Stimulated activated CD8-positive, alpha-beta memory T cell treated with anti-CD3 and anti-CD28 coated beads, Interleukin-4, amount 100 ng/mL, for 1 hour (primary cell): ENCODE results near the gene TSKU.

Experiments used
- DNase-seq, 2 donors: peaks; one replicate each; pipeline ENCODE4 v3.0.0-alpha.2; 2020; ENCODE audit warnings: low read depth in 2 of 2, low spot score in 1 of 2

The TSKU gene

DNA sequence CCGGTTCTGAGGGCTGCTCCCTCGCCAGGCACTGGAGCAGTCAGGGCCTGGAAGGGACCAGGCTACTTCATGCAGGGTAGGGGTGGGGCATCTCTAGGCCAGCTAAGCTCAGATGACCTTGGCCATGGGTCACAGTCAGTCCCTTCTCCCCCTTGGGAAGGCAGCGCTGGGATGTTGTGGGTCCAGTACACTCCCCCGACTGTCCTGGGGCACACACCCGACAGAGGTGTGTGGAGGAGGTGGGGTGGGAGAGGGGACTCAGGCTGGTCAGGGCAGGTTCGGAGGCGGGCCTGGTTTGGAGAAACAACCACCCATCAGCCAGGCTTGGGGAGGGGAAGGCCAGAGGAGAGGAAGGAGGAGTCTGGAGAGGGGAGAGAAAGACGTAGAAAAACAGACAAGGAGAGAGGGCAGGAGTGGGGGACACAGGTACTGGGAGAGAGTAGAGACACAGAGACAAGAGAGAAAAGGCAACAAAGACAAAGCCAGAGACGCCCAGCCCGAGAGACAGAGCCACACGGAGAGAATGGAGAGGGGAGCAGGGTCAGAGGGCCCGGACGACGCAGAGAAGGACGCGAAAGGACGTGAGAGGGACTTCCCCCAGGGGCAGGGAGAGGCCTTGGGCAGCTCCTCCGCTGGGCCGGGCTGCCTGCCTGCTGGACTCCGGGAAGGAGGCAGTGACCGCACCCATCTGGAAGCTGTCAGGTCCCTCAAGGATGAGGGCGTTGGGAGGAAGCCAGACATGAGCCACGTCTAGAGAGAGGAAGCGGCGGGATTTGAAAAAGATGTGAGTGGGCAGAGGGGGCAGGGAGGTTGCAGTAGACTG, 30.6 kb upstream of the TSKU start:
- DNase-seq: no peak

GRCh38 chr11:76753449-76753848, 29.7 kb upstream of the TSKU start:
- no peak for DNase-seq

DNA sequence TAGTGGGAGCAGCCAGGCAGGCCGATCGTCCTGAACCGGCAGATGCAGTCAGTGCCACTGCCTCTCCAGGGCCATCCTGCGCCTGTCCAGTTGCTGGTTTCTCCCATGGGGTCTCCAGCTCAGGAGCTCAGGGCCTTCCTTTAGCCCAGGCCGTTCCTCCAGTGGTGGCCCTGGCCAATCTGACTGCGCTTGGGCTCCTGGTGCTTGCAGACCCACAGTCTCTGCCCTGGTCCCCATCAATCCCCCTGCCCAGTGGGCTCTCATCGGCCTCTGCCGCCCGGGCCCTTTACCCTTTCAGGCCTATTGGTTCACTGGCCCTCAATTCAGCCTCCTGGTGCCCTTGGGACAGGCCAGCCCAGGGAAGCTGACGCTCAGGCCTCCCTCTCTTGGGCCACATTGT, 29.2 kb upstream of the TSKU start:
- DNase-seq: no peak

- no peak for DNase-seq
These were observed 26.8 kb upstream of the TSKU start for GRCh38 chr11:76756341-76756741.

GRCh38 chr11:76758311-76758710, 24.8 kb upstream of the TSKU start:
- no peak for DNase-seq

DNA sequence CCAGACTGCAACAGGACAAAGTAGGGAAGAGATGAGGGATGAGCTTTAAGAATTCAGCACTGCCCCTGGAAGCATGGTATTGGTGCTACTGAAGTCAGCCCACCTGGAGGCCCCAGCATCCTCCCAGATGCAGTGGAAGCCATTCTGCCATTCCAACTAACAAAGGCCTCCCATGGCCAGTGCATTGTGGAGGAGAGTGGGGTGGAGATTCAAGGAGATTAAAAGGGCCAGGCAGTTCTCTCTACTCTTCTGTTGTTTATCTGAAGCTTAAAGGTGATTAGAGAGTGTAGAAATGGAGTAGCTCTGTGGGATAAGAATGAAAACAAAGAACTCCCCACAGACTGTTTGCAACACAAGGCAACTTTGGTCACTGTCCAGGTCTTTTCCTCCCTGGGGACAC, 24.1 kb upstream of the TSKU start:
- no peak for DNase-seq

- DNase-seq: no peak
These were observed 23.6 kb upstream of the TSKU start for GRCh38 chr11:76759517-76759916.

GRCh38 chr11:76760236-76760635, 22.9 kb upstream of the TSKU start:
- DNase-seq: no peak

DNA sequence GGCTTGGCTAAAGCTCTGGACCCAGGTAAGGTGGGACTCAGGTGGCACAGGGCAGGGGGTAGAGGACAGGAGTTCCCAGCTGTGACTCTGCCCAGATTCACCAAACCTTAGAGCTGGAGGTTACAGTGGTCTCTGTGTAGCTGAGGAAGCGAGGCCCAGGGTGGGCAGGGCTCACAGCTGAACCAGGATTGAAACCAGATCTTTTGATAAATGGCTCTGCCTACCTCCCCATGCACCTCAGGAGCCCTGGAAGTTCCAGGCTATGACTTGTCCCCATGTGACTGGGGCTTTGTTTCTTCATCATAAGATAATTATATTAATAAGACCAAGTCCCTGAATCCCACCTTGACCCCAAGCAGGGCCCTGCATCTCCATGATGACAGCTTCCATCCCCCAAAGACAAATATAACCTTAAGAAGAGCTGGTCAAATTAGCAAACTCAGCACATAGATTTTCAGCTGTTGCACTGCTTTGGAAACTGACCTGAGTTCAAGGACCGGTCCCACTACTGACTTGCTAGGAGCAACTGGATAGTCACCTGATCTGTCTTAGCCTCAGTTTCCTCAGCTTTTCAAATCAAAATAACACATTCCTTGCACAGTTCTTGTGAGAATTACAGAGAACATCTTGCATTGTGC, 21.3 kb upstream of the TSKU start:
- DNase-seq: no peak

- no peak for DNase-seq
These were observed 20.8 kb upstream of the TSKU start for GRCh38 chr11:76762356-76762752.

DNA sequence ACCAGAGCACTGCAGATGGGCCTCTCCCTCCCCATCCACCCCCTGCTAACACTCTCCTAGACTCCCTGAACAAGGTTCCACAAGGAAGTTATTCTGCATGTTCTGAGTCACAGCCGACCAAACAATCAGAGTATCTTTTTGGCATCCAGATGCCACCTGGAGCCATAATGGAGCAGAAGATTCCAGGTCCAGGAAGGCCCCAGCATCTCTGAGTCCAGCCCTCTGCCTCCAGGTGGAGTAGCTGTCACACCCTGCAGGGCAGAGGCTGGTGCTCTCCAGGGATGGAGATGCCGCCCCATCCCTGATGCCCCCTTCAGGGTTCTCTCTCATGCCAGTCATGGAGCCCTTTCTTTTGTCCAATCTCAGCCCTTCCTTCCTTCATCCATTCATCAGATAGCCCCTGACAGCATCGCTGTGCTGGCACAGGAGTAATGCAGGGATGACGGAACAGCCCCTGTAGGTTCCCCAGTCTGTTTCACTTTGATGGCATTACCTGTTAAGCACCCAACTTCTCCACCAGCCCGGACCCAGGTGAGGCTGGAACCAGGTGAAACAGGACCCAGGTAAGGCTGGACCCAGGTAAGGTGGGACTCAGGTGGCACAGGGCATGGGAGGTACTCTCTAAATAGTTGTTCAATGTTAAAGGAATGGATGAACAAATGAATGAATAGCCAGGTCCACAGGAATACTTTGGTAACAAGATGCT, 20.1 kb upstream of the TSKU start:
- DNase-seq: no peak

DNA sequence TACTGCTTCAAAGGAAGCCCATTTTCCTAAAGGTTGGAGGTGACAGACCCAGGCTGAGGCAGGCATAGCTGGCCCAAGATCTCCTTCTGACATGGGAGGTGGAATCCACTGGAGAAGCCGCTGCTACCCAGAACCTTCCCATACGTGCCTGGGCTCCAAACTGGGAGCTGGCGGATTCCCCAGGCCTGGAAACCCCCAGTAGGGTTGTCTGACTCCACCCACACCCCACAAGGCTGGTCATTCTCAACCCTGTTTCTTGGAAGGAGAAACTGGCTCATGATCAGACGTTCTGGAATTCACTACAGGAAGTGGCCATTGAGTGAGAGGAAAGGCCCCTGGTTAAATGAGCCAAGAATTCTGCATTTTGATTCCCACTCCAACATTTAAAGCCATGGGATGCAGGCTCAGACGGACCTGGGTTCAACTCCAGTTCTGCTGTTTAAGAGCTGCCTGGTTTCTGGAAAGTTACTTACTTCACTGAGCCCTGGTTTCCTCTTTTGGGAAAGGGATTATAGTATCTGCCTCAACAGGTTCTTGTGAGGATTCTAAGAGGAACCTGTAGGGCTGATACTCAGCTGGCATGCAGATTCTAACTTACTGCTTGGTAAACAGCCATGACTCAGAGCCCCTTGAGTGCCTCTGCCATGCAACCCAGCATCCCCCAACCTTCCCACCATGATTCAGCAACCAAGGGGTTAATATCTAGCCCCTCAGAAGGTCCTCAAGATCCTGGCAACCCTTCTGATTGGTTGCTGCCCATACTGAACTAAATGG, 19.4 kb upstream of the TSKU start:
- no peak for DNase-seq

DNA sequence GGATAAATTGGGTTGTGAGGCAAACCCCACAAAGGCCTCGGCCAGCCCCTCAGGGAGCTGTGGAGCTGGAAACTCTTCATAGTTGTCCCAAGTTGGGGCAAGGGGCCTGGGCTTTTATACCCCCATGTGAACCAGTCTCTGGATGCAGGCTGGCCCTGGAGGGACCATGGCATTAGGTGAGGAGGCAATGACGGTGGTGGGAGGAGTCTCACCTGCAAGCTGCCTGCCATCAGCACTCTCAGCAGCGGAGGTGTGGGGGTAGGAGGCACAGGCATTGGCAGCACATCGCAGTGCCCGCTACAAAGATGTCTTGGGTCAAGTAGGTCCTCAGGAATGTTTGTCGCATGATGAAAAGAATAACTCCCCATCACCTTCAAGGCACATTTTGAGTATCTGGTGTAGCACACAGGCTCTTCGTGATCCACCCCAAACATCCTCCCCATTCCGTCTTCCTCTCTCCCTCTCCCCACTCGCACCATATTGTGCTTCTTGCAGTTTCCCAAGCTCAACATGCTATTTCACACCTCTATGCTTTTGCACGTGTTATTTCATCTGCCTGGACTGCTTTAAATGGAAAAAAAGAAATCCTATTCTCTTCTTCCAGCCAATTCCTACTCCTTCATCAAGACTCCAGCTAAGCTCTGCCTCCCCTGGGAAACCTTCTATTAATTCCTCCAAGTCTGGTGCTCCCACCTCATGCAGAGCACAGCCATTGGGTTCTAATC, 18.1 kb upstream of the TSKU start:
- no peak for DNase-seq

- DNase-seq: no peak
These were observed 17.2 kb upstream of the TSKU start for GRCh38 chr11:76765863-76766350.

GRCh38 chr11:76766521-76766920, 16.6 kb upstream of the TSKU start:
- no peak for DNase-seq

DNA sequence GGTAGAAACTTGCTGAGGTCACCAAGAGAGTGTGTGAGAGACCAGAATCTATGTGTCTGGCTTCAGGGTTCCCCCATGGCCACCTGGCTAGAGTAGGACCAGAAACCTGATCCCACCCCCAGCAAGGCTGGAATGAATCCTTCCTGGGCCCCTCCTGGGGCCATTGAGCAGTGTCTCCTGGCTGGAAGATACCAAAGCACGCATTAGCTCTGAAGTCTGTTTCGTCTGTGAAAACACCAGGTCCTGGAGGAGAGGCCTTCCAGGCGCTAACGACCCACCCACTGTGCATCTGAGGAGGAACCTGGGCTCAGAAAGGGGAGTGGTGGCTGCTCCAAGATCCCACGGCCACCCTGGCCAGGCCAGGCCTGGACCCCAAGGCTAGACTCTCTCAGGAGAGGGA, 15.5 kb upstream of the TSKU start:
- no peak for DNase-seq

DNA sequence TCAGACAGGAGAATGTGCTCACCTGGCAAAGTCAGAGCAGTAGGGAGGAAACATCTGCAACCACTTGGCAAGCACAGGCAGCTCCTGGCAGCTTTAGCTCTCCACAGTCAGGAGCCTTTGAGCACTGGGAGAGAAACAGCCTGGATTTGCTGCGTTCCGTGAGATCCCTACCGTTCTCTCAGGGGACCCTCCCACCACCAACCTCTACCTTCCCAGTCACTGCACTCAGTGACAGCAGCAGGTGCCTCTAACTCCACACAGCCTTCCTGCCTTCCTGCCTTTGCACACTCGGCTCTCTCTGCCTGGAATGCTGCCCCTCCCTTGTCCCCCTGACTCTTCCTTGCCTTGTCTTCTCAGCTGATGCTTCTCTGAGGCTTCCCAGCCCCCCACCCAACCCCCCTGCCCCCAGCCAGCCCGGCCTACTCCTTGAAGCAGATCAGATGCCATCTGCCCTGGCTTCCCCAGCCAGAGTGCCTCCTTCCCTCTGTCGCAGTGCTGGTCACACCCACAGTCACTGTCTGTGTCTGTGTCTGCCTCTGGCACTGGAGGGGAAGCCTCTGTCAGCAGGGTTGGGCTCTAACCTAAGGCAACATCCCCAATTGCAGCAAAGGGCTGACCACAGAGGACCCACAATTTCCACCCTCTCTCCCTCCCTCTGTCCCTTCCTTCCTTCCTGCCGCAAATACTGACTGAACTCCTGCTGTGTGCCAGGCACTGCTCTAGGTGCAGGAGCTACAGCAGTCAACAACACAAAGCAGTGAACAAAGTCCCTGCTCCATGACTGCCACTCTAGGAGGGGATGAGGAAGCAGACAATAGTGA, 14.9 kb upstream of the TSKU start:
- DNase-seq: no peak

DNA sequence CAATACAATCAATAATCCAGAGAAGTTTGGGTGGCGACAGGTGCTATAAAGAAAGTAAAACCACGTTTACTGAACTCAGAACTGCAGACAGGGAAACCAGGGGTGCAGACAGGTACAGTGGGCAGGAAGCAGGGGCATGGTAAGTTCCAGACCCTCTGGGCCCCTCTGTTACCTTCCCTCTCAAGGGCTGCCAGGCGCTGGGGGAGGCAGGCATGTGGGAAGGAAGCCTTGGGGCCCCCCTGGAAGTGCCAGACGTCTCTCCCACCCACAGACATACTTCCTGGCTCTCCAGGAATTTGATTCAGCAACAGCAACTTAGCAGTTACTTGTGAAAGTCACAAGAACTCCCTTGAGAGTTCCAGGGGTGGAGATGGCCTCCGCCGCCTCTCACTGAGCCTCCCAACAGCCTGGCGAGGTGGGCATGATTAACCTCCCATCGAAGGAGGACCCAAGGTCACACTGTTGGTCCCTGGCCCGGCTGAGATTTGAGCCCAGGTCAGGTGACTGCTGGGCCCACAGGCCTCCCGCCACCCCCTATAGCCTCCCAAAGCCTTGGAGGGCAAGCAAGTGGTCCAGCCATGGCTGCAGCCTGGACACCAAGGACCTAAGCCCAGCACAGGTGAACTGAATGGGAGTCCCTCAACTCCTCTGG, 14.1 kb upstream of the TSKU start:
- no peak for DNase-seq
